Keratinocyte (primary cell): Measurements from ENCODE around the gene MAD1L1.

Experiments used
- CTCF ChIP-seq, 3 experiments: IDR thresholded peaks in 1 of 3; conservative IDR thresholded peaks in 1 of 3; optimal IDR thresholded peaks in 1 of 3; 2 replicates in 2 of 3; 3 replicates in 1 of 3; pipeline versions ENCODE3 to v1.5.1; 2011; ENCODE audit warnings: low read length in 3 of 3, mild to moderate bottlenecking in 3 of 3, moderate library complexity in 2 of 3, control low read depth in 1 of 3, inconsistent platforms in 1 of 3; ENCODE audit not compliant: insufficient read depth in 2 of 3; ENCODE audit errors: extremely low read depth in 1 of 3
- EZH2 ChIP-seq: IDR thresholded peaks from one replicate; pipeline ENCODE4 v1.6.1; 2012; ENCODE audit warnings: inconsistent platforms, mild to moderate bottlenecking, low read length, moderate library complexity

DNA sequence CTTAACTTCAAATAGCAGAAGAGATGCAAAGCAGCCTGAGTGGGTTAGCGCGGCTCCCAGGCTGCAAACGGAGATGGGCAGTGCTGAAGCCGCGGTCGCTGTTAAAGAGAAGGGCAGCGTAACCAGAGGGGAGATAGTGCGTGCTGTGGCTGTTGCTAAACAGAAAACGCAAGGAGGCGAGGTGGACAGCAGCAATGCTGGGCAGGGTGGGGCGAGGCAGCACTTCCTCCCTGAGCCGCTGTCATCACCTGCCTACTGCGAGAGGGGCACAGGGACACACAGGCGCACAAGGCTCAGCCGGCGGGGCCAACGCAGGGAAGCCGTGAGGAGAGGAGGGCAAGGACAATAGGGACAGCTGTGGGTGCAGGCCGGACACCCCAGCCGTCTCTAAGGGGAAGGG, 137.3 kb downstream of the MAD1L1 start:
- TF ChIP-seq CTCF (optimal IDR thresholded peaks at IDR 0.05 in 1 of 3, IDR thresholded peaks at IDR 0.05 in 1 of 3, conservative IDR thresholded peaks at IDR 0.05 in 1 of 3; ENCODE audit: extremely low read depth in 1 of 3, insufficient read depth in 2 of 3, low read length in 3 of 3) (no peak), EZH2 (no peak)
